Calu3 (cell line): ENCODE results near the gene CCBE1. TPM values are rescaled to one million over a fixed set of nuclear protein-coding genes. Genes with fewer than 3 reads are reported as not detected.

ENCODE experiments used
- BruUV-seq: library from RNA; stranded (reverse); fragments of 400-500 nt; replicated peaks from 2 replicates; lab custom pipeline; 2021; lab: Mats Ljungman, UMichigan
- CTCF ChIA-PET: fragments of 300-600 bp; sonication (Branson Sonifier 250); formaldehyde crosslinking; loops from one replicate; lab custom pipeline; 2022; ENCODE audit warnings: antibody characterized with exemption; lab: Charles Lee
- DNase-seq: peaks from one replicate; pipeline ENCODE4 v3.0.0; 2022
- H3K27ac Mint-ChIP-seq: one replicate; pipeline ENCODE4 v1.8.0; 2022; ENCODE audit warnings: mixed read lengths; ENCODE audit not compliant: unreplicated experiment
- H3K27me3 Mint-ChIP-seq: one replicate; pipeline ENCODE4 v1.8.0; 2022; ENCODE audit warnings: mixed read lengths; ENCODE audit not compliant: unreplicated experiment
- H3K36me3 Mint-ChIP-seq: one replicate; pipeline ENCODE4 v1.8.0; 2022; ENCODE audit warnings: mild to moderate bottlenecking, moderate library complexity, mixed read lengths; ENCODE audit not compliant: insufficient read depth, unreplicated experiment
- H3K4me1 Mint-ChIP-seq: one replicate; pipeline ENCODE4 v1.8.0; 2022; ENCODE audit warnings: mild to moderate bottlenecking, low read depth, mixed read lengths; ENCODE audit not compliant: unreplicated experiment
- H3K4me3 Mint-ChIP-seq: one replicate; pipeline ENCODE4 v1.8.0; 2022; ENCODE audit warnings: mild to moderate bottlenecking, low read depth, moderate library complexity, mixed read lengths; ENCODE audit not compliant: unreplicated experiment
- H3K9me3 Mint-ChIP-seq: one replicate; pipeline ENCODE4 v1.8.0; 2022; ENCODE audit warnings: low read depth, mixed read lengths; ENCODE audit not compliant: unreplicated experiment
- intact Hi-C: fragments of 100-400 bp; cut with micrococcal nuclease; formaldehyde crosslinking; loops from one replicate; pipeline ENCODE4 v1.10.0; 2022; ENCODE audit not compliant: unreplicated experiment
- total RNA-seq: library from RNA; stranded (reverse); gene quantifications from 2 replicates; pipeline ENCODE4 v1.2.3, GENCODE V29; 2022
- TF ChIP-seq, protein P1 (sequence below): fragments of 200-600 bp; IDR thresholded peaks from one replicate; pipeline ENCODE4 v1.8.0; 2022; ENCODE audit warnings: antibody characterized with exemption; ENCODE audit not compliant: unreplicated experiment

CCBE1 gene
- total RNA-seq, 1 experiment from 2014 or later, result 0.12 TPM

DNA sequence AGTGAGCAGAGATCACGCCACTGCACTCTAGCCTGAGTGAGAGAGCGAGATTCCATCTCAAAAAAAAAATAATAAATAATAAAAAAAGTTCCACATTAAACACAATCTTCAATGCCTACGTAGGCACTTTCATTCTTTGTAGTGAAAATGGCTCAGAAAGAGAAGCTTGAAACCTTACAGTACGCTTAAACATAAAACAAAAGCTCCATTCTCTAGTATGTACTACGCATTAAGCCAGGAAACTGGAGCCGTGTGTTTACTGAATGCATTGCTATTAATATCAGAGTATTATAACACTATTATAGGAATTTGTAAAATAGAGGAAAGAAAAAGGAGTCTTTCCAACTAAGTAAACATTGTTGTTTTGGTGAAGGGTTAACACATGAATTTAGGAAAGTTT is 296.8 kb downstream of the CCBE1 start:
- H3K27me3 Mint-ChIP-seq, result peaks cover 10% of the 10 kb centered on the region
- no peak overlapping the region for H3K4me3 Mint-ChIP-seq
- no peak for DNase-seq
- no peaks in the 10 kb centered on the region for H3K4me1 Mint-ChIP-seq
- TF ChIP-seq, protein P1, sequence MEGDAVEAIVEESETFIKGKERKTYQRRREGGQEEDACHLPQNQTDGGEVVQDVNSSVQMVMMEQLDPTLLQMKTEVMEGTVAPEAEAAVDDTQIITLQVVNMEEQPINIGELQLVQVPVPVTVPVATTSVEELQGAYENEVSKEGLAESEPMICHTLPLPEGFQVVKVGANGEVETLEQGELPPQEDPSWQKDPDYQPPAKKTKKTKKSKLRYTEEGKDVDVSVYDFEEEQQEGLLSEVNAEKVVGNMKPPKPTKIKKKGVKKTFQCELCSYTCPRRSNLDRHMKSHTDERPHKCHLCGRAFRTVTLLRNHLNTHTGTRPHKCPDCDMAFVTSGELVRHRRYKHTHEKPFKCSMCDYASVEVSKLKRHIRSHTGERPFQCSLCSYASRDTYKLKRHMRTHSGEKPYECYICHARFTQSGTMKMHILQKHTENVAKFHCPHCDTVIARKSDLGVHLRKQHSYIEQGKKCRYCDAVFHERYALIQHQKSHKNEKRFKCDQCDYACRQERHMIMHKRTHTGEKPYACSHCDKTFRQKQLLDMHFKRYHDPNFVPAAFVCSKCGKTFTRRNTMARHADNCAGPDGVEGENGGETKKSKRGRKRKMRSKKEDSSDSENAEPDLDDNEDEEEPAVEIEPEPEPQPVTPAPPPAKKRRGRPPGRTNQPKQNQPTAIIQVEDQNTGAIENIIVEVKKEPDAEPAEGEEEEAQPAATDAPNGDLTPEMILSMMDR, result no peak
- no TSS peak for BruUV-seq
- intact Hi-C loops, result no loop called here
- H3K9me3 Mint-ChIP-seq, result no peaks in the 10 kb centered on the region
- CTCF ChIA-PET, result interaction anchor here (1.5 kb wide), 1 partner anchor 93 kb away, joined by 5 read pairs; no protein-coding TSS in a partner anchor
- H3K36me3 Mint-ChIP-seq, result no peaks in the 10 kb centered on the region
- H3K27ac Mint-ChIP-seq, result no peak overlapping the region

- BruUV-seq, result no TSS peak
- intact Hi-C loops, result no loop called here
- Mint-ChIP-seq H3K27me3 (peaks cover 44% of the 10 kb centered on the region), H3K4me1 (no peaks in the 10 kb centered on the region), H3K36me3 (no peaks in the 10 kb centered on the region), H3K9me3 (no peaks in the 10 kb centered on the region), H3K27ac (no peak overlapping the region), H3K4me3 (no peak overlapping the region)
- TF ChIP-seq, protein P1, result no peak
- CTCF ChIA-PET, result interaction anchor here (0.8 kb wide), 1 partner anchor 9 kb away, joined by 4 read pairs; no protein-coding TSS in a partner anchor
- DNase-seq, result no peak
Observed at GRCh38 chr18:59395226-59396175, 301.7 kb downstream of the CCBE1 start.

- Mint-ChIP-seq H3K36me3 (no peaks in the 10 kb centered on the region), H3K9me3 (no peaks in the 10 kb centered on the region), H3K27me3 (peaks cover 44% of the 10 kb centered on the region), H3K4me1 (no peaks in the 10 kb centered on the region), H3K27ac (no peak overlapping the region), H3K4me3 (no peak overlapping the region)
- no peak for DNase-seq
- BruUV-seq, result no TSS peak
- intact Hi-C loops, result no loop called here
- CTCF ChIA-PET, result no interaction called here
- TF ChIP-seq, protein P1, result no peak
Observed at GRCh38 chr18:59393381-59393780, 303.8 kb downstream of the CCBE1 start.

DNA sequence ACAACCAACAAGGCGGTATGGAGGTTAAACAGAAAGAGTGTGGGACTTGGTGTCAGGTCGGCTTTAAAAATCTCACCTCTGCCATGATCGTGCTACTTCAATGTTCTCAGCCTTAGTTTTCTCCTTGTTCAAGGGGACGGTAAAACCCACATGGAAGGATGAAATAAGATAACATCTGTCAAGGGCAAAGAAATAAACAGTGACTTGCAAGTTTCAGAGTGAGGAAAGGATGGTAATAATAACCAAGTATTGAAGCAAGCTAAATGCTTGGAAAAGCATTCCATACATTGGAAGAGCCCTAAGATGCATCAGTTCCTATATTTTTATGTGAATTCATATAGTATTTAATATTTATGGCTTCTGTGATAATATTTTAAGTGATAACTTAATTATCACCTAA is 308.4 kb downstream of the CCBE1 start:
- DNase-seq, result no peak
- CTCF ChIA-PET, result no interaction called here
- no peaks in the 10 kb centered on the region for H3K36me3 Mint-ChIP-seq
- no TSS peak for BruUV-seq
- H3K4me3 Mint-ChIP-seq, result no peak overlapping the region
- peaks cover 18% of the 10 kb centered on the region for H3K27me3 Mint-ChIP-seq
- intact Hi-C loops, result no loop called here
- H3K27ac Mint-ChIP-seq, result no peak overlapping the region
- H3K4me1 Mint-ChIP-seq, result no peaks in the 10 kb centered on the region
- TF ChIP-seq, protein P1, result no peak
- no peaks in the 10 kb centered on the region for H3K9me3 Mint-ChIP-seq
